HG02759 (cell line): ENCODE data around the gene ZKSCAN5.
"Not testable (repeated sequence)": the region's sequence is repeated elsewhere in the genome, so short reads cannot be mapped to it uniquely, and the experiment has no call there.

ENCODE experiments used
- ATAC-seq: cut with Tn5 transposase; IDR thresholded peaks from one replicate; pipeline ENCODE4 v1.9.1; 2021; ENCODE audit warnings: mild to moderate bottlenecking, moderate library complexity; ENCODE audit not compliant: unreplicated experiment

Gene ZKSCAN5

DNA sequence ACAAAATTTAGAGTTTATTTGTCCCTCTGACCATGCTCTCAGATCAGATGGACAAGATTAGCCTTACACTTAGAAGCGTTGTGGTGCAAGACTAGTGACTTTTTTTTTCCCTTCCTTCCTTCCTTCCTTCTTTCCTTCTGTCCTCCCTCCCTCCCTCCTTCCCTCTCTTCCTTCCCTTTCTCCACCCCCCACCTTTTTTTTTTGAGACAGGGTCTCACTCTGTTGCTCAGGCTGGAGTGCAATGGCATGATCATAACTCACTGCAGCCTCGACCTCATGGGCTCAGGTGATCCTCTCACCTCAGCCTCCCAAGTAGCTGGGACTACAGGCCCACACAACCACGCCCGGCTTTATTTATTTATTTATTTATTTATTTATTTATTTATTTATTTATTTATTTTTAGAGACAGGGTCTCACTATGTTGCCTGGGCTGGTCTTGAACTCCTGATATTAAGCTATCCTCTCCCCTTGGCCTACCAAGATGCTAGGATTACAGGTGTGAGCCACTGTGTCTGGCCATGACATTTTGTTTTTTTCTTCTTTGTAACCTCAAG lies 76.4 kb downstream of the ZKSCAN5 start:
- ATAC-seq = not testable (repeated sequence)
